Measurements from ENCODE around the gene KRTAP9-4. TPM values are rescaled to one million over a fixed set of nuclear protein-coding genes. Genes with fewer than 3 reads are reported as not detected.

KRTAP9-4 gene
- total RNA-seq, 1 donor from 2014 or later = not detected

DNA sequence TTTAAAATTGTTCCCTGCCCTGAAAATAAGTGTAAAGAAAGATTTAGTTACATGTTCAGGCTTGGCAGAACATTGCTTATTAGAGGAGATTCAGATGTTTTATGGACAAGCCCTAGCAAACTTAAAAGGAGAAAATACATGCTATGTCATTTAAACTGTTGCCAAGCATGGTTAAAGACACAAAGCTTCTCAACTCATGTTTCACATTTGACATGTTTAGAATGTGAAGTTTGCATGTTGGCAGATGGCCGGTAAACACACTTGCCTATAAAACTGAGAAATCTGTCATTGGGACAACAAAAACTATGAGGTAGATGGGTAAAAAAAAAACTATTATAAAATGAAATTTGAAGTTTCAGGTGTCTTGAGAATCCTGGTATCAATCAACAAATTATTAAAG, 47.4 kb downstream of the KRTAP9-4 start:
- ChIA-PET POLR2A (no interaction called here), CTCF (no interaction called here)
- H3K27me3 Mint-ChIP-seq = peaks cover 20% of the 10 kb centered on the region
- intact Hi-C loops (cut with micrococcal nuclease) = no loop called here
- DNase-seq (no peak), ATAC-seq (ENCODE audit: low read depth) (no peak)
- H3K9me3 Mint-ChIP-seq = peaks cover 5% of the 10 kb centered on the region
- H3K4me3 Mint-ChIP-seq = no peak overlapping the region
- H3K27ac Mint-ChIP-seq = no peak overlapping the region
- H3K4me1 Mint-ChIP-seq = peaks cover under 1% of the 10 kb centered on the region
- TF ChIP-seq, protein P1, sequence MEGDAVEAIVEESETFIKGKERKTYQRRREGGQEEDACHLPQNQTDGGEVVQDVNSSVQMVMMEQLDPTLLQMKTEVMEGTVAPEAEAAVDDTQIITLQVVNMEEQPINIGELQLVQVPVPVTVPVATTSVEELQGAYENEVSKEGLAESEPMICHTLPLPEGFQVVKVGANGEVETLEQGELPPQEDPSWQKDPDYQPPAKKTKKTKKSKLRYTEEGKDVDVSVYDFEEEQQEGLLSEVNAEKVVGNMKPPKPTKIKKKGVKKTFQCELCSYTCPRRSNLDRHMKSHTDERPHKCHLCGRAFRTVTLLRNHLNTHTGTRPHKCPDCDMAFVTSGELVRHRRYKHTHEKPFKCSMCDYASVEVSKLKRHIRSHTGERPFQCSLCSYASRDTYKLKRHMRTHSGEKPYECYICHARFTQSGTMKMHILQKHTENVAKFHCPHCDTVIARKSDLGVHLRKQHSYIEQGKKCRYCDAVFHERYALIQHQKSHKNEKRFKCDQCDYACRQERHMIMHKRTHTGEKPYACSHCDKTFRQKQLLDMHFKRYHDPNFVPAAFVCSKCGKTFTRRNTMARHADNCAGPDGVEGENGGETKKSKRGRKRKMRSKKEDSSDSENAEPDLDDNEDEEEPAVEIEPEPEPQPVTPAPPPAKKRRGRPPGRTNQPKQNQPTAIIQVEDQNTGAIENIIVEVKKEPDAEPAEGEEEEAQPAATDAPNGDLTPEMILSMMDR (IDR thresholded peaks at IDR 0.05) = no peak
- no peaks in the 10 kb centered on the region for H3K36me3 Mint-ChIP-seq (ENCODE audit: low read depth)

DNA sequence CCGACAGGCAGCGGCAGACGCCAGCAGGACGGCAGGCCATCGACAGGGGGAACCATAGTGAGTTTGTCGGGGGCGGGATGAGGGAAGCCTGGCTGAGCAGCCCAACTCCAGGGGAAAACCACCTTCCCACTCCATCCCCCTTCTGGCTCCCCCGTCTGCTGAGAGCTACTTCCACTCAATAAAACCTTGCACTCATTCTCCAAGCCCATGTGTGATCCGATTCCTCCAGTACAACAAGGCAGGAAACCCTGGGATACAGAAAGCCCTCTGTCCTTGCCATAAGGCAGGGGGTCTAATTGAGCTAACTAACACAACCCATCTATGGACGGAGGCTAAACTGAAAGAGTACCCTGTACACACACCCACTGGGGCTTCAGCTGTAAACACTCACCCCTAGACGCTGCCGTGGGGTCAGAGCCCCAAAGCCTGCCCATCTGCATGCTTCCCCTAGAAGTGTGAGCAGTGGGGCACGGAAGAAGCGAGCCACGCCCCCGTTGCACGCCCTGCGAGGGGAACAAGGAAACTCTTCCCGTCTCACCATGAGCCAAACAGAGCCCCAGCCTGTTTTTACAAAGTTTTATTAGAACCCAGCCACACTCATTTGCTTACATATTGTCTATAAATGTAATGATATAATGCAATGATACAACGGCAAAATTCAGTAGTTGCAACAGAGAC, 49.1 kb downstream of the KRTAP9-4 start:
- intact Hi-C loops (cut with micrococcal nuclease) = no loop called here
- H3K4me1 Mint-ChIP-seq = peaks cover 7% of the 10 kb centered on the region
- CTCF ChIA-PET = no interaction called here
- no peak overlapping the region for H3K4me3 Mint-ChIP-seq
- H3K27ac Mint-ChIP-seq = no peak overlapping the region
- ATAC-seq (ENCODE audit: low read depth) = no peak
- TF ChIP-seq, protein P1 (IDR thresholded peaks at IDR 0.05) = no peak
- H3K27me3 Mint-ChIP-seq = peaks cover 20% of the 10 kb centered on the region
- H3K36me3 Mint-ChIP-seq (ENCODE audit: low read depth) = no peaks in the 10 kb centered on the region
- no peak for DNase-seq
- H3K9me3 Mint-ChIP-seq = peaks cover 5% of the 10 kb centered on the region
- POLR2A ChIA-PET = no interaction called here

Other genes starting within 250 kb of the KRTAP9-4 start
- not detected in 2 replicates for gene KRTAP3-2, start 249.8 kb upstream of the KRTAP9-4 start, total RNA-seq
- gene KRTAP3-1, start 240.6 kb upstream of the KRTAP9-4 start, total RNA-seq = not detected in 2 replicates
- not detected in 2 replicates for gene KRTAP1-5, start 222.5 kb upstream of the KRTAP9-4 start, total RNA-seq
- not detected in 2 replicates for gene KRTAP1-4, start 219.5 kb upstream of the KRTAP9-4 start, total RNA-seq
- not detected in 2 replicates for gene KRTAP1-3, start 214.8 kb upstream of the KRTAP9-4 start, total RNA-seq
- not detected in 2 replicates for gene KRTAP1-1, start 208.2 kb upstream of the KRTAP9-4 start, total RNA-seq
- gene KRTAP2-1, start 202.4 kb upstream of the KRTAP9-4 start, total RNA-seq = not detected in 2 replicates
- not detected in 2 replicates for gene KRTAP2-2, start 194.5 kb upstream of the KRTAP9-4 start, total RNA-seq
- not detected in 2 replicates for gene KRTAP2-3, start 189.6 kb upstream of the KRTAP9-4 start, total RNA-seq
- gene KRTAP2-4, start 183.8 kb upstream of the KRTAP9-4 start, total RNA-seq = not detected in 2 replicates
- not detected in 2 replicates for gene KRTAP4-7, start 165.5 kb upstream of the KRTAP9-4 start, total RNA-seq
- gene KRTAP4-8, start 151.5 kb upstream of the KRTAP9-4 start, total RNA-seq = not detected in 2 replicates
- not detected in 2 replicates for gene KRTAP4-16, start 147.5 kb upstream of the KRTAP9-4 start, total RNA-seq
- not detected in 2 replicates for gene KRTAP4-9, start 144.3 kb upstream of the KRTAP9-4 start, total RNA-seq
- not detected in 2 replicates for gene KRTAP4-11, start 131.3 kb upstream of the KRTAP9-4 start, total RNA-seq
- not detected in 2 replicates for gene KRTAP4-12, start 125.5 kb upstream of the KRTAP9-4 start, total RNA-seq
- gene KRTAP4-6, start 109.1 kb upstream of the KRTAP9-4 start, total RNA-seq = not detected in 2 replicates
- not detected in 2 replicates for gene KRTAP4-5, start 99.9 kb upstream of the KRTAP9-4 start, total RNA-seq
- gene KRTAP4-4, start 88.9 kb upstream of the KRTAP9-4 start, total RNA-seq = not detected in 2 replicates
- not detected in 2 replicates for gene KRTAP4-3, start 81.5 kb upstream of the KRTAP9-4 start, total RNA-seq
- gene KRTAP4-2, start 71.5 kb upstream of the KRTAP9-4 start, total RNA-seq = not detected in 2 replicates
- gene KRTAP4-1, start 64.8 kb upstream of the KRTAP9-4 start, total RNA-seq = not detected in 2 replicates
- gene KRTAP9-1, start 59.8 kb upstream of the KRTAP9-4 start, total RNA-seq = not detected in 2 replicates
- not detected in 2 replicates for gene KRTAP9-2, start 23.0 kb upstream of the KRTAP9-4 start, total RNA-seq
- gene KRTAP9-3, start 17.2 kb upstream of the KRTAP9-4 start, total RNA-seq = not detected in 2 replicates
- gene KRTAP9-8, start 11.7 kb upstream of the KRTAP9-4 start, total RNA-seq = not detected in 2 replicates
- gene KRTAP9-9, start 5.7 kb downstream of the KRTAP9-4 start, total RNA-seq = not detected in 2 replicates
- not detected in 2 replicates for gene KRTAP9-6, start 15.7 kb downstream of the KRTAP9-4 start, total RNA-seq
- gene KRTAP9-7, start 26.0 kb downstream of the KRTAP9-4 start, total RNA-seq = not detected in 2 replicates
- not detected in 2 replicates for gene KRTAP29-1, start 53.2 kb downstream of the KRTAP9-4 start, total RNA-seq
- not detected in 2 replicates for gene KRTAP16-1, start 59.6 kb downstream of the KRTAP9-4 start, total RNA-seq
- gene KRTAP17-1, start 66.0 kb downstream of the KRTAP9-4 start, total RNA-seq = not detected in 2 replicates
- gene KRT33A, start 101.1 kb downstream of the KRTAP9-4 start, total RNA-seq = not detected in 2 replicates
- gene KRT33B, start 120.1 kb downstream of the KRTAP9-4 start, total RNA-seq = not detected in 2 replicates
- gene KRT34, start 132.6 kb downstream of the KRTAP9-4 start, total RNA-seq = not detected in 2 replicates
- gene KRT31, start 147.9 kb downstream of the KRTAP9-4 start, total RNA-seq = not detected in 2 replicates
- gene KRT37, start 174.9 kb downstream of the KRTAP9-4 start, total RNA-seq = not detected in 2 replicates
- not detected in 2 replicates for gene KRT38, start 191.3 kb downstream of the KRTAP9-4 start, total RNA-seq
- gene KRT32, start 217.7 kb downstream of the KRTAP9-4 start, total RNA-seq = not detected in 2 replicates
- not detected in 2 replicates for gene KRT35, start 231.5 kb downstream of the KRTAP9-4 start, total RNA-seq
- gene KRT36, start 240.2 kb downstream of the KRTAP9-4 start, total RNA-seq = not detected in 2 replicates

All from activated B cell treated with CpG ODN at 0.5 μM for 24 hours (primary cell).